Forelimb muscle (tissue), 1 donor: Measurements from ENCODE around the gene HSD17B2. TPM values are rescaled to one million over a fixed set of nuclear protein-coding genes. Genes with fewer than 3 reads are reported as not detected.
A peak's percentile ranks its signal among the peaks of the same experiment; 100 is the strongest.
"Not testable (repeated sequence)": the region's sequence is repeated elsewhere in the genome, so short reads cannot be mapped to it uniquely, and the experiment has no call there.

Experiments
- DNase-seq: peaks from one replicate; pipeline ENCODE4 v3.0.0-alpha.2; 2013; ENCODE audit warnings: low read depth
- polyA plus RNA-seq: library from polyadenylated mRNA; unstranded; fragments of 120-200 nt; gene quantifications from one replicate; pipeline ENCODE4 v1.2.1, GENCODE V29; 2013; ENCODE audit not compliant: insufficient read length

The HSD17B2 gene, protein sequence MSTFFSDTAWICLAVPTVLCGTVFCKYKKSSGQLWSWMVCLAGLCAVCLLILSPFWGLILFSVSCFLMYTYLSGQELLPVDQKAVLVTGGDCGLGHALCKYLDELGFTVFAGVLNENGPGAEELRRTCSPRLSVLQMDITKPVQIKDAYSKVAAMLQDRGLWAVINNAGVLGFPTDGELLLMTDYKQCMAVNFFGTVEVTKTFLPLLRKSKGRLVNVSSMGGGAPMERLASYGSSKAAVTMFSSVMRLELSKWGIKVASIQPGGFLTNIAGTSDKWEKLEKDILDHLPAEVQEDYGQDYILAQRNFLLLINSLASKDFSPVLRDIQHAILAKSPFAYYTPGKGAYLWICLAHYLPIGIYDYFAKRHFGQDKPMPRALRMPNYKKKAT
- 0.27 TPM for polyA plus RNA-seq

DNA sequence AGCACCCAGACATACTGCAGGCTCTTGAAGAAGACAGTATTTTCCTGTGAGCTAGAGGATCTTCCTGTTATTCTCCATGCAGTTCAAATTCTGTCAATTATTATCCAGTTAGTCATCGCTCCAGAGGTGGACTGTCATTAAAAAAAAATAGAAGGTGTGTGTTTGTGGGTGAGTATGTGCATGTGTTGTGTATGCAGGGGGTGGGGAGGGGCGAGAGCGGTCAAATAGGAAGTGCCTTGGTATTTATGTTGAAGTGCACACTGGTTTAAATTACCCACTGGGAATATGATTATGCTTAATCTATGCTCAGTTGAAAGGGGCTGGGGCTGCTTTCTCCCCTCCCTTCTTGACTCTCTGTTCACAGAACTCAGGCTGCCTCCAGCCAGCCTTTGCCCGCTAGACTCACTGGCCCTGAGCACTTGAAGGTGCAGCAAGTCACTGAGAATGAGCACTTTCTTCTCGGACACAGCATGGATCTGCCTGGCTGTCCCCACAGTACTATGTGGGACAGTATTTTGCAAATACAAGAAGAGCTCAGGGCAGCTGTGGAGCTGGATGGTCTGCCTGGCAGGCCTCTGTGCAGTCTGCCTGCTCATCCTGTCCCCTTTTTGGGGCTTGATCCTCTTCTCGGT lies at the start of gene HSD17B2:
Gene HSD17B2 (plus strand): TSS at position 273 of the 632 bp plus-strand sequence. CDS start 172 bp downstream, at position 445.
- no peak for DNase-seq

DNA sequence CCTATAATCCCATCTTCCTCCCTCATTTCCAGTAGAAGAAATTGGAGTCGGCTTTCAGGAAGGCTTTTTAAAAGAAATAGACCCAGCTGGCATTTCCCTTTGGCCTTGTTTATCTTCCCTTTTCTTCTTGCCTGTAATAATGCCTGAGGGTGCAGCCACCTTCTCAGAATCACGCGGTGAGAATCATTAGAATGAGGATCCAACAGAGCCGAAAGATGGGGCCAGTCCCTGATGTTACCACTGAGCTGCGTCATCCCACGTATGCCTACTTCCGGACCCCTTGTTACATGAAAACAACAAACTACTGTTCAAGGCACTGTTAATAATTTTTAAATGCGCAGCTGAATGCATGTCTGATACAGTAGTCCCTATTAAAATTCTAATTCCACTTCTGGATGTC lies 47.9 kb upstream of the HSD17B2 start:
- DNase-seq: no peak

DNA sequence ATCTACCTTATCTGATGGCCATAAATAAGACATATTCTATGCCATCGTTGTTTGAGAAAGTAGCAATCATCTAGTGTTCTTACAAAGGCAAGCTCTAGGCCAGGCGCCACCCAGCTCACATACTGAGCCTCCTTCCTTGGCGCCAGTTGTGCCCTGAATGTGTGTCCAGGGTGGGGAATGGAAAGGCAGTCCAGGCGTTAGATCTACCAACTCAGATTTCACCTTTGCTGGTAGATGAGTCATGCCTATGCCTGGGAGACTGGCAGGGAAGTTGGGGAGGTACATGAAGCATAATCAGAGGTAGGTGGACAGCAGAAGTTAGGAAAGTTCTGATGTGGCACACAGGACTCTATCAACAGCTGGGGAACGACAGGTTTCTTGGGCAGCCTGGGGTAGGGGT lies 47.3 kb upstream of the HSD17B2 start:
- DNase-seq: no peak

- DNase-seq: no peak
Measured at GRCh38 chr16:81992859-81993258, 42.2 kb upstream of the HSD17B2 start.

DNA sequence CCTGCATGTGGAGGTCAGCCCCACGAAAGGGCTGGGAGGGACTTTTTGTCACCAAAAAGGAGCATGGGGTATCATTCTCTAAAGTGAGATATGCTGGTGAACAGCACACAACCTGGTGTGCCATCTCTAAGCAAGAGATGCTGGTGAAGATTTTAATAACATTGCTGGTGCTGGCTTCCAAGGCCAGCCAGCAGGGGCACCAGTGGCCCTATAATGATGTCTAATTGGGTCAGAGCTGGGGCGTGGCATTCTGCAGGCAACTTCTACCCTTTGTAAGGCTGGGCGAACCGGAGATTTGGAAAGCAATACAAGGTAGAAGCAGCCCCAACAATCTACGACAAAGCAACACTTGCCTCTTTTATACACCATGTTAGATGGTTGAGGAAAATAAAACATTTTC lies 40.6 kb upstream of the HSD17B2 start:
- no peak for DNase-seq

DNA sequence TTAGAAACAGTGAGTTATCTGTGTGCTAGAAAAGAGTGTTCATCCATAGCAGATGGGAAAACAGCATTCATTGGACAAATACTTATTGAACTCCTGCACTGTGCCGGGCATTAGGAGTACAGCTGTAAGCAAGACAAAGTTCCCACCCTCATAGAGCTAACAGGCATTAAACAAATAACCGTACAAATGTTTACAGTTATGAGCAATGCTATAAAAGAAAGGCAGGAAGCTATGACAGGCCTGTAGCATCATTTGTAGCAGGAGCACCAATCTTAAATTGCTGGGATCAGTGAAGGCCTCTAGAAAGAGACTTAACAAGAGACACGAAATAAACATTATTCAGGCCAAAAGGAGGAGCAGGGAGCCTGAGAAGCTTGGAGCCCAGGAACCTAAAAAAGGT lies 39.4 kb upstream of the HSD17B2 start:
- no peak for DNase-seq

- DNase-seq: peak; percentile 22
Measured at GRCh38 chr16:81996664-81997509, 38.2 kb upstream of the HSD17B2 start.

- no peak for DNase-seq
Measured at GRCh38 chr16:81997738-81998137, 37.3 kb upstream of the HSD17B2 start.

GRCh38 chr16:82002831-82003230 lies 32.2 kb upstream of the HSD17B2 start:
- no peak for DNase-seq

DNA sequence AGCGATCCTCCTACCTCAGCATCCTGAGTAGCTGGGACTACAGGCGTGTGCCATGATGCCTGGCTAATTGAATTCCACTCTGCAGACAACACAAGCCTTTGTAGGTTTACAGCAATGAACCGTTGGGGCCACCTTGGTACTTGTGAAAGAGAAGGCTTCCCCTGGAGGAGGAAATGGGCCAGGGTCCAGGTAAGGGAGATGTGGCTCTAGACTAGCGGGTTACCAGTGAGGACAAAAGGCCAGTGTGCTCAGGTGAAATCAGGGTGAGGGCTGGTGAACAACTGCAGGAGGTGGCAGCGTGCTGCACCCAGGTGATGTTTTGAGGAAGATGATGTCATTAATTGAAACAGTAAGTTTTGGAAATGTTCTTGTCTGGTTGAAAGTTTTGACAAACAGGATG lies 30.5 kb upstream of the HSD17B2 start:
- no peak for DNase-seq

DNA sequence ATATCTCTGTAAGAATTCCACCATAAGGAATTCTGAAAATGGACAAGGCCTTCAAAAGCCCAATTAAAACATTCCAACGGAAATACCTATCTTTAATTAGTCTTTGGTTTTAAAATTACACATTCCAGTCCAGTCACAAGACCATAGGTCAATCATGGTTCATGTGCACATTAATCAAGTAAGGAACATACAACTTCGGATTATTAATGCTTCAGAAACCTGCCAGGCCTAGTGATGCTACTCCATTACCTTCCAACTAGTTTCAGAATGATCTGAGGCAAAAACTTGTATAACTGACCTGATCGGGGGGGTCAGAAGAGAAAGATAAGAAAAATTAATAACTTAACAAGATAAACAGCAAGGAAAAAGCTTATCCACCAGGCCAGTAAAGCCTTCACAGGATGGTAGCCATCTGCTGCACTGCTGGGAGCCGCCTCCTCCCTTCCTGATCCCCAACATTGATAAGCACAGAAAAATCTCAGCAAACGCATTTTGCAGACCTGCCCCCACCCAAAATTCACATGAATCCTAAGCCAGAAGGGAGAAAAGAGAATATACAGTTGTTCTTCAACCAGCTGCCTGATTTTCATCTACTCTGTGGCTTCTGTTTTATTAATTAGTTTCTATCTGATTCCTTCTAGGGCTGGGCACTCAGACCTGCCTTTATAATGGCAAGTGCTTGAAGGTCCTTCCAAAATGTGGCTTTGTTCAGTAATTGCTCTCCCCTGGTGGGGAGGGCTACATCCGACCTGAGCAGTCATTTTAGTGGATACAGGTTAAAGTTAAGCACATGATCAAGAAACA lies 29.8 kb upstream of the HSD17B2 start:
- DNase-seq: no peak

- DNase-seq: no peak
Measured at GRCh38 chr16:82006036-82006435, 29.0 kb upstream of the HSD17B2 start.

DNA sequence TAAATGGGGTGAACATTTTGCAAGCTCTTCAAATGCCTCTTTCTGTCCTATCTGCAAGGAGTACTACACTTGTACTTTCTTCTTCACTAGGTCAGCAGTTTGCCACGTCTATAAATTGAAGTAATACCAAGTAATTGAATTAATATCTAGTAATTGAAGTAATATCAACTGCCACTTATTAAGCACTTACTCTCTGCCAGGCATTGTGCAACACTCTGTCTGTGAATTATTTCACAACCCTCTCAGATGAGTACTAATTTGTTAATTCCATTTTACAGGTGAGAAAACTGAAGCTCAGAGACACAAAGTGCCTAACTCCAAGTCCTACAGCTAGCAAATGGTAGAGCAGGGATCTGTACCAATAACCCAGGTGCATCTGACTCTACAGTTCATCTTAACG lies 27.9 kb upstream of the HSD17B2 start:
- DNase-seq: no peak

GRCh38 chr16:82008957-82009592 lies 26.0 kb upstream of the HSD17B2 start:
- no peak for DNase-seq

GRCh38 chr16:82009789-82010188 lies 25.3 kb upstream of the HSD17B2 start:
- not testable (repeated sequence) for DNase-seq

- DNase-seq: no peak
Measured at GRCh38 chr16:82010649-82011048, 24.4 kb upstream of the HSD17B2 start.

DNA sequence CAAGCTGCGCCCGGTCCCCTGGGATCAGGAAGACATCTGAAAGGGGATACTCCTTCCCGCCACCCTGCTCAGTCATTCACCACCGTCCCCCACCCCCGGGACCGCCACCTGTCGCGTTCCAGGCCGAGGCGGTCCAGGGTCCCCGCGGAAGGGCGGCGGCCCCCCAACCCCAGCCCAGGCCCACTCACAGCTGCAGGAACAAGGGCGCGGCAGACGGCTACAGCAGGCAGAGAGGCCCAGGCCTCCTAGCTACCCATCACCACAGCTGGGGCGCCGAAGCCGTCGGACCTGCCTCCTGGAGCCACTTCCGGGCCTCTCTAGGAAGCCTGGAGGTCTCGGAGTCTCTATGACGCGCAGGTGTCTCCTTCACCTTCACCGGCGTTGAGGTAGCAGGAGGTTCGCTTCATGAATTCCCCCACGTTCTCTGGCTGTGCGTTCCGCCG lies 23.8 kb upstream of the HSD17B2 start, which contains the start of gene SDR42E1:
Gene SDR42E1 (minus strand): TSS at position 272 of the 443 bp plus-strand sequence. CDS start 10,612 bp downstream, outside the sequence.
- DNase-seq: no peak

DNA sequence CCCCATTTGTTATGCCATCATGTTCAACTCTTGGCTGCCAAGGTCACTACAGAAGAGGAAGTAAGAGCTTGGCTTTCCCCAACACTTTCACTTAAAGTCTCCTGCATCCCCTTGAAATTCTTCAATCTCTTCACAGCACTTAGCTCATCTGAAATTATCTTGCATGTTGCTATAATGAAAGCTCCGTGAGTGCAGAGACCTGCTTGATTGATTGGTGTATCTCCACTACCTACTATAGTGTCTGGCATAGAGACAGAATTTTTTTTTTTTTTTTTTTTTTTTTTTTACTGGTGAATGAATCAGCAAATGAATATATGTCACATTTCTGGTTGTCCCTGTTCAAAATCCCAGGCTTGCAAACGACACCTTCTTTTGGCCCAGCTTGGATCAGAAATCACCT lies 21.9 kb upstream of the HSD17B2 start:
- no peak for DNase-seq

- no peak for DNase-seq
Measured at GRCh38 chr16:82016263-82016662, 18.8 kb upstream of the HSD17B2 start.

DNA sequence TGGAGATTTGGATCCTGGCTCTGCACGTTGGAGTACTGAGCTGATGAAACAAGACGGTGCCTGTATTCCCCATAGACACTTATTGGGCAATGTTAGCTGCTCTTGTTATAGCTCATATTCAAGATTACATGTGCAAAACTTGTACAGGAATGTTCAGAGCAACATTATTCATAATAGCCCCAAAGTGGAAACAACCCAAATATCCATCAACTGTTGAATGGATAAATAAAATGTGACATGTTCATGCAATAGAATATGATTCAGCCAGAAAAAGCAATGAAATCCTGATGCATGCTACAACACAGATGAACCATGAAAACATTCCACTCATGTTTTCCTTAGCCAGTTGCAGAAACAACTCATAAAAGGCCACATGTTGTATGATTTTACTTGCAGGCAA lies 18.1 kb upstream of the HSD17B2 start:
- no peak for DNase-seq
